ENCODE data around the gene CER1.

- no peak for TF ChIP-seq CTCF (IDR thresholded peaks at IDR 0.05; ENCODE audit: low read length)
- no peak for TF ChIP-seq EZH2 (IDR thresholded peaks at IDR 0.05; ENCODE audit: borderline replicate concordance, low read length)
Observed at GRCh38 chr9:14741369-14741768, 18.8 kb upstream of the CER1 start.
